ENCODE measurements around the gene IL6R.

IL6R gene

DNA sequence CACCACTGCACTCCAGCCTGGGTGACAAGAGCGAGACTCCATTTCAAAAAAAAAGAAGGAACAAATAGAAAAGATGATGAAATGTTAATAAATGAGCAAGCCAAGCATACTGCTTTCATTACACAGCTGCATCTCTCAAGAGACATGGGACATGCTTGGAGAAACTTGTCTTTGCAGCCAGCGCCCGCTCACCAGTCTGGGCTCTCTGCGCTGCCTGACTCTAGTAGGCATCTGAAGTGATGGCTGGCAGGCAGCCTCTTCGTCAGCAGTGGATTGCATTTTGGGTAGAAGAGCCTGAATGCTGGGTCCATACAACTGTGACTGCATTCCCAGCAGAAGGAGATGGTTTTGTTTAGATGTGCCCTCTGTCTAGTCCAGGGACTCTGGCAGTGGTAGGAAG lies 48.0 kb downstream of the IL6R start:
- DNase-seq (ENCODE audit: low read depth), result no peak
- no peak overlapping the region for H3K4me3 ChIP-seq (ENCODE audit: low read depth, low read length)
- in situ Hi-C loops (cut with HindIII; ENCODE audit: low sequenced_read_pairs), result no loop called here
- TF ChIP-seq CTCF (IDR thresholded peaks at IDR 0.05; ENCODE audit: low read depth, low read length, missing control alignments), result no peak

GRCh38 chr1:154453574-154454352 lies 48.6 kb downstream of the IL6R start:
- in situ Hi-C loops (cut with HindIII; ENCODE audit: low sequenced_read_pairs), result no loop called here
- no peak for TF ChIP-seq CTCF (IDR thresholded peaks at IDR 0.05; ENCODE audit: low read depth, low read length, missing control alignments)
- no peak for DNase-seq (ENCODE audit: low read depth)
- H3K4me3 ChIP-seq (ENCODE audit: low read depth, low read length), result no peak overlapping the region

DNA sequence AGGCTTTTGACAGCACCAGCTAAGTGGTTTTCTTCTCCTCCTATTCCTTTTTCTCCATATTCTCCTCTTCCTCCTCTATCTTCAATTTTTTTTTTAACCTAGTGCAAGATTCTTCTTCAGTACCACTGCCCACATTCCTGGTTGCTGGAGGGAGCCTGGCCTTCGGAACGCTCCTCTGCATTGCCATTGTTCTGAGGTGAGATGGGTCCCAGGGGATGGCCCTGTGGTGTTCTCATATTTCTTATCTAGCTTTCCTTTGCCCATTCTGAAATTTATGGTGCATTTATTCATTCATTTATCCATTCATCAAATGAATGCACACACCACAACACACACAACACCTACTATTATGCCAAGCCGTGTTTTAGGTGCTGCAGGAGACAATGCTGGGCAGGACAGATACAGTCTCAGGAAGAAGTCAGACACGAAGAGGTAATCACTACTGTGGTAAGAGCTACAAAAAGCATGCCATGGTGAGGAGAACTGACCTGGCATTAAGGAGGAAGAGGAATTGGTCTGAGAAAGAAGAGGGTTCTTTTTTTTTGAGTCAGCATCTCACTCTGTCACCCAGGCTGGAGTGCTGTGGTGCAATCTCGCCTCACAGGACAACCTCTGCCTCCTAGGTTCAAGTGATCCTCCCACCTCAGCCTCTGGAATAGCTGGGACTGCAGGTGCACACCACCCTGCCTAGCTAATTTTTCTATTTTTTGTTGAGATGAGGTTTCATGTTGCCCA lies 49.4 kb downstream of the IL6R start:
- no peak overlapping the region for H3K4me3 ChIP-seq (ENCODE audit: low read depth, low read length)
- DNase-seq (ENCODE audit: low read depth), result no peak
- TF ChIP-seq CTCF (IDR thresholded peaks at IDR 0.05; ENCODE audit: low read depth, low read length, missing control alignments), result no peak
- in situ Hi-C loops (cut with HindIII; ENCODE audit: low sequenced_read_pairs), result no loop called here

DNA sequence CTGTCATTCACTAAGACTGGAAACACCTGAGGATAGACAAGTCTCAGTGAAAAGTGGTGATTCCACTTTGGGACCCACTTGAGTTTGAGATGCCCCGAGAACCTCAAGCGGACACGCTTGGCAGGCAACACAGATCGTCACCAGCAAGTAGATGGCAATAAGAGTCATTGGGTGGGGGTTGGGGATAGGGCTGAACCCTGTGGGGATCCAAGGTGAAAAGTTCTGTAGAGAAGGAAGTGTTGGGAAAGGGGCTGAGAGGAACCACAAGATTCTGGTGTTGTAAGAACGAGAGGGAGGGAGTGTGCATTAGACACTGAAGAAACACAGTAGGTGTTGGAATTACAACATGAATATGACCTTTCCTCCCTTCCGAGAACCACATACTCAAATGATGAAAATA lies 51.5 kb downstream of the IL6R start:
- TF ChIP-seq CTCF (IDR thresholded peaks at IDR 0.05; ENCODE audit: low read depth, low read length, missing control alignments), result no peak
- DNase-seq (ENCODE audit: low read depth), result no peak
- no peak overlapping the region for H3K4me3 ChIP-seq (ENCODE audit: low read depth, low read length)
- in situ Hi-C loops (cut with HindIII; ENCODE audit: low sequenced_read_pairs), result no loop called here

GRCh38 chr1:154459080-154459479 lies 53.9 kb downstream of the IL6R start:
- in situ Hi-C loops (cut with HindIII; ENCODE audit: low sequenced_read_pairs), result no loop called here
- DNase-seq (ENCODE audit: low read depth), result no peak
- no peak for TF ChIP-seq CTCF (IDR thresholded peaks at IDR 0.05; ENCODE audit: low read depth, low read length, missing control alignments)
- no peak overlapping the region for H3K4me3 ChIP-seq (ENCODE audit: low read depth, low read length)

GRCh38 chr1:154460695-154461260 lies 55.6 kb downstream of the IL6R start:
- in situ Hi-C loops (cut with HindIII; ENCODE audit: low sequenced_read_pairs), result no loop called here

More at GRCh38 chr1:154460695-154461260, 55.6 kb downstream of the IL6R start:
- H3K4me3 ChIP-seq (ENCODE audit: low read depth, low read length), result no peak overlapping the region
- no peak for TF ChIP-seq CTCF (IDR thresholded peaks at IDR 0.05; ENCODE audit: low read depth, low read length, missing control alignments)
- no peak for DNase-seq (ENCODE audit: low read depth)

All from astrocyte of the cerebellum (primary cell).